A673 (cell line): ENCODE results near the gene SLC39A5. TPM values are rescaled to one million over a fixed set of nuclear protein-coding genes. Genes with fewer than 3 reads are reported as not detected.

Experiments
- BruUV-seq: library from RNA; stranded (reverse); fragments of 400-500 nt; replicated peaks from 2 replicates; lab custom pipeline; 2021; lab: Mats Ljungman, UMichigan
- CTCF ChIA-PET: fragments of 300-600 bp; sonication (Branson Sonifier 250); formaldehyde crosslinking; loops from one replicate; lab custom pipeline; 2022; ENCODE audit warnings: antibody characterized with exemption; lab: Charles Lee
- POLR2A ChIA-PET: fragments of 300-600 bp; sonication (Branson Sonifier 250); formaldehyde crosslinking; loops from one replicate; lab custom pipeline; 2022; ENCODE audit warnings: antibody characterized with exemption; ENCODE audit not compliant: low non-redundant PET; lab: Charles Lee
- DNase-seq: peaks from one replicate; pipeline ENCODE4 v3.0.0-alpha.2; 2015; ENCODE audit warnings: low spot score
- H3K27ac ChIP-seq: fragments of 200-600 bp; sonication (generic); 2 replicates; pipeline ENCODE4 v1.5.1; 2016; ENCODE audit warnings: mixed run types, low read depth, mild to moderate bottlenecking, mixed read lengths, antibody characterized with exemption, low read length; ENCODE audit not compliant: poor library complexity, severe bottlenecking
- H3K27me3 ChIP-seq: fragments of 200-600 bp; sonication (generic); replicated peaks from 2 replicates; pipeline ENCODE4 v1.6.1; 2017; ENCODE audit warnings: mixed run types, low read depth, mild to moderate bottlenecking, mixed read lengths, antibody characterized with exemption, low read length; ENCODE audit not compliant: insufficient read depth, poor library complexity
- H3K36me3 ChIP-seq: fragments of 200-600 bp; sonication (generic); 2 replicates; pipeline ENCODE4 v1.6.1; 2016; ENCODE audit warnings: mixed run types, mild to moderate bottlenecking, mixed read lengths, antibody characterized with exemption, low read length; ENCODE audit not compliant: insufficient read depth, poor library complexity, severe bottlenecking
- H3K4me1 ChIP-seq: fragments of 200-600 bp; sonication (generic); 2 replicates; pipeline ENCODE4 v1.6.1; 2017; ENCODE audit warnings: mixed run types, mild to moderate bottlenecking, mixed read lengths, antibody characterized with exemption, low read length; ENCODE audit not compliant: insufficient read depth, poor library complexity, severe bottlenecking
- H3K4me3 ChIP-seq: fragments of 200-600 bp; sonication (generic); 2 replicates; pipeline ENCODE4 v1.5.1; 2016; ENCODE audit warnings: low read depth, mixed run types, mild to moderate bottlenecking, mixed read lengths, low read length; ENCODE audit not compliant: poor library complexity, severe bottlenecking
- H3K9me3 ChIP-seq: fragments of 200-600 bp; sonication (generic); 2 replicates; pipeline ENCODE4 v1.6.1; 2016; ENCODE audit warnings: mixed run types, low read depth, mild to moderate bottlenecking, mixed read lengths, antibody characterized with exemption, low read length; ENCODE audit not compliant: poor library complexity, severe bottlenecking
- EZH2 ChIP-seq: fragments of 200-600 bp; sonication (generic); IDR thresholded peaks from 2 replicates; pipeline ENCODE4 v1.6.1; 2017; ENCODE audit warnings: borderline replicate concordance, low read depth, mild to moderate bottlenecking, mixed read lengths, antibody characterized with exemption, low read length; ENCODE audit not compliant: poor library complexity, severe bottlenecking
- intact Hi-C: fragments of 100-400 bp; cut with micrococcal nuclease; formaldehyde crosslinking; loops from one replicate; pipeline ENCODE4 v1.10.0; 2022; ENCODE audit not compliant: unreplicated experiment
- total RNA-seq: library from RNA; stranded (reverse); gene quantifications from 2 replicates; pipeline ENCODE4 v1.2.3, GENCODE V29; 2021
- TF ChIP-seq, protein P1 (sequence below): fragments of 300-800, 200-600 bp; sonication (generic); conservative IDR thresholded peaks from 2 replicates; pipeline ENCODE4 v1.5.1; 2017; ENCODE audit warnings: low read depth, mild to moderate bottlenecking, antibody characterized with exemption, low read length, moderate library complexity, mixed read lengths

Gene SLC39A5
- total RNA-seq, 1 experiment from 2014 or later: not detected

GRCh38 chr12:56256326-56256960 is 26.6 kb downstream of the SLC39A5 start:
- intact Hi-C loops: loop anchor here (5.0 kb wide), 1 partner anchor 34 kb away; the partner anchor contains the start of genes NABP2 and RNF41
- Histone ChIP-seq H3K27ac (peak overlapping the region; percentile 35), H3K27me3 (no peaks in the 10 kb centered on the region), H3K4me1 (peaks cover 20% of the 10 kb centered on the region), H3K9me3 (no peaks in the 10 kb centered on the region), H3K36me3 (peaks cover 57% of the 10 kb centered on the region), H3K4me3 (peak overlapping the region; percentile 99)
- POLR2A ChIA-PET: interaction anchor here (0.6 to 0.9 kb wide), 3 partner anchors 10 to 137 kb away, joined by 3 read pairs; no protein-coding TSS in a partner anchor
- TSS peak; percentile 26 for BruUV-seq
- DNase-seq: peak; percentile 65
- CTCF ChIA-PET: interaction anchor here (1.4 kb wide), 1 partner anchor 10 kb away, joined by 4 read pairs; no protein-coding TSS in a partner anchor
- no peak for TF ChIP-seq EZH2
- TF ChIP-seq, protein P1, sequence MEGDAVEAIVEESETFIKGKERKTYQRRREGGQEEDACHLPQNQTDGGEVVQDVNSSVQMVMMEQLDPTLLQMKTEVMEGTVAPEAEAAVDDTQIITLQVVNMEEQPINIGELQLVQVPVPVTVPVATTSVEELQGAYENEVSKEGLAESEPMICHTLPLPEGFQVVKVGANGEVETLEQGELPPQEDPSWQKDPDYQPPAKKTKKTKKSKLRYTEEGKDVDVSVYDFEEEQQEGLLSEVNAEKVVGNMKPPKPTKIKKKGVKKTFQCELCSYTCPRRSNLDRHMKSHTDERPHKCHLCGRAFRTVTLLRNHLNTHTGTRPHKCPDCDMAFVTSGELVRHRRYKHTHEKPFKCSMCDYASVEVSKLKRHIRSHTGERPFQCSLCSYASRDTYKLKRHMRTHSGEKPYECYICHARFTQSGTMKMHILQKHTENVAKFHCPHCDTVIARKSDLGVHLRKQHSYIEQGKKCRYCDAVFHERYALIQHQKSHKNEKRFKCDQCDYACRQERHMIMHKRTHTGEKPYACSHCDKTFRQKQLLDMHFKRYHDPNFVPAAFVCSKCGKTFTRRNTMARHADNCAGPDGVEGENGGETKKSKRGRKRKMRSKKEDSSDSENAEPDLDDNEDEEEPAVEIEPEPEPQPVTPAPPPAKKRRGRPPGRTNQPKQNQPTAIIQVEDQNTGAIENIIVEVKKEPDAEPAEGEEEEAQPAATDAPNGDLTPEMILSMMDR: no peak

GRCh38 chr12:56257071-56257470 is 27.2 kb downstream of the SLC39A5 start:
- H3K4me1 ChIP-seq: peaks cover 20% of the 10 kb centered on the region
- H3K27me3 ChIP-seq: no peaks in the 10 kb centered on the region
- ChIA-PET CTCF (interaction anchor here (1.4 kb wide), 1 partner anchor 9 kb away, joined by 4 read pairs; no protein-coding TSS in a partner anchor), POLR2A (interaction anchor here (0.6 to 0.9 kb wide), 2 partner anchors 11 to 137 kb away, joined by 3 read pairs; no protein-coding TSS in a partner anchor)
- peak overlapping the region; percentile 99 for H3K4me3 ChIP-seq
- H3K9me3 ChIP-seq: no peaks in the 10 kb centered on the region
- no TSS peak for BruUV-seq
- no peak for DNase-seq
- intact Hi-C loops: loop anchor here (5.0 kb wide), 1 partner anchor 35 kb away; the partner anchor contains the start of genes NABP2 and RNF41
- TF ChIP-seq EZH2: no peak
- TF ChIP-seq, protein P1: no peak
- H3K36me3 ChIP-seq: peaks cover 50% of the 10 kb centered on the region
- H3K27ac ChIP-seq: peak overlapping the region; percentile 91

DNA sequence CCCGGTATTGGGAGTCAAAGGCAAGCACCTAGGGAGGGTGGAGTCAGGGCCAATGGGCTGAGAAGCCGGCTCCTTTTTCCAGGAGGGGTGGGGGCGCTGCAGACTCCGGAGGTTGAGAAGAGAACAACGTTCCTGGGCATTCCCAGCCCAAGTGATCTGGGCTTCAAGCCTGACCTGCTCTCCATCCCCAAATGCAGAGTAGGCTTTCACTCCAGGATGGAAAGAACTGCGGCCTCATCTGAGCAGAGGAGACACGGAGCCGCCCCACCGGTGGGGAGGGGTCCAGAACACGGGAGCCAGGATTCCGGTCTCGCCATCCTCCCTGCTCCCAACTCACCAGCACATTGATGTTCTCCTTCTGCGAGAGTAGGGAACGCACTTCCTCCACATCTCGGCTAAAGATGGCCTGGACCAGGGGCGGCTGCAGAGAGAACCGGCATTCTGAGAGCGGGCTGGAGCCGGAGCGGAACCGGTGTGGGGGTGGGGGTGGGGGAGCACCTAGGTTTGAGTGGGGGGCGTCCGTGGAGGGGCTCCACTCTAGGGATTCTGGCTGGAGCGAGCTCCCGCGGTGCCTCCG is 27.7 kb downstream of the SLC39A5 start:
- Histone ChIP-seq H3K27ac (peak overlapping the region; percentile 91), H3K36me3 (peaks cover 45% of the 10 kb centered on the region), H3K27me3 (no peaks in the 10 kb centered on the region), H3K4me1 (peaks cover 20% of the 10 kb centered on the region), H3K4me3 (peak overlapping the region; percentile 99), H3K9me3 (no peaks in the 10 kb centered on the region)
- TF ChIP-seq, protein P1: no peak
- TF ChIP-seq EZH2: no peak
- BruUV-seq: no TSS peak
- DNase-seq: peak; percentile 62
- ChIA-PET POLR2A (interaction anchor here (0.9 kb wide), 1 partner anchor 136 kb away, joined by 3 read pairs; no protein-coding TSS in a partner anchor), CTCF (interaction anchor here (0.6 to 1.4 kb wide), 4 partner anchors 8 to 68 kb away, joined by 3 to 4 read pairs (median 3); partner anchors contain the start of genes COQ10A and SMARCC2)
- intact Hi-C loops: loop anchor here (1.0 to 5.0 kb wide), 2 partner anchors 35 to 64 kb away; partner anchors contain the start of genes NABP2 and RNF41
